Cerebellar nuclear complex (tissue), 1 donor: Measurements from ENCODE around the gene HTR3E.
"Not testable (repeated sequence)": the region's sequence is repeated elsewhere in the genome, so short reads cannot be mapped to it uniquely, and the experiment has no call there.

Source experiments
- DNase-seq, 2 experiments: peaks; one replicate each; lab custom pipeline; 2025; lab: John Stamatoyannopoulos, UW

HTR3E gene

GRCh38 chr3:184116017-184116416 is 19.2 kb downstream of the HTR3E start:
- DNase-seq: no peak

DNA sequence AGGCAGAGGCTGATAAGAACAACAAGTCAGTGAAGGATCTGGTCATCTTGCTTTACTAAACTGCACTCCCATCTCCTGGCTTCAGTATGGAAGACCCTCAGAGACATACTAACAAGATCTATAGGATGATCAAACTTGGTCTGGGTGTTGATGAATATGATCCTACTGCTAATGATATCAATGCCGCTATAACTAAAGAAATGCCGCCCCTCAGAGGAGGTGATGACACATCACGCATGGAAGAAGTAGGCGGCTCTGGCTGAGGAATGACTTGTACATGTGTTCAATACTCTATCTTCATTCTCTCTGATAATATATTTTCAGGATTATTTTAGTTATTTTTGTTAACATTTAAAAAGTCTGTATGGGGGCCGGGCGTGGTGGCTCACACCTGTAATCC is 20.8 kb downstream of the HTR3E start:
- no peak for DNase-seq

GRCh38 chr3:184121031-184121430 is 24.2 kb downstream of the HTR3E start:
- not testable (repeated sequence) for DNase-seq

GRCh38 chr3:184126006-184126405 is 29.1 kb downstream of the HTR3E start:
- DNase-seq: no peak

DNA sequence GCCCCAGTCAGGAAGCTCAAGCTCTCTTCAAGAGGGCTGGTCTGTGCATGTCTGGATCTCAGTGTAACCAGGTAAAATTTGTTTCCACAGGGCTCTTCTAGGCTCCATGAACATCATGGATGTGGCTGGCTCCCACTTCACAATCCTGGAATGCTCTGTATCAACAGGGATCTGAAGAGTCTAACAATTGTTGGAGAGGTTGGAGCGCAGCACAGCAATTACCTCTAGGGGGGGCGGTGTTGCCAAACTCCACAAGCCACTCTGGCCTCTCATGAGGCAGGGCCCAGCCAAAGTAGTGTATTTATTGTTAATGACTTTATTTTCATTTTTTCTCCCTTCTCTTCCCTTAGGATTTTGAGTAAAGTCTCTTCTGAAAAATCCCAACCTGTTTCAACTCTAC is 32.1 kb downstream of the HTR3E start:
- DNase-seq: no peak

DNA sequence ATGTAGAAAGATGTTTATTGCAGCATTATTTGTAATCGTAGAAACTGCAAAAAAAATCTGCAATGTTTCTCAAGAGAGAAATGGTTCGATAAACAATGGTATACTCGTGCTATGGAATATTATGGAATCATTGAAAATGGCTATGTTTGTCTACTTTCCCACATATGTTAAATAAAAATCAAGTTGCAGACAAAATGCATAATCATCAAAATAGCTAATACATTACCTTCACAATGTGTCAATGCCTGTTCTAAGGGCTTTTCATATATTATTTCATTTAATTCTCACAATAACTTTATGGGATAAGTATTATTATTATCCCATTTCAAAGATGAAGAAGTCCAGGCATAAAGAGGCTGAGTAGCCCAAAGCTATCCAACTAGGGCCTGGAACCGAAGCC is 36.1 kb downstream of the HTR3E start:
- no peak for DNase-seq

DNA sequence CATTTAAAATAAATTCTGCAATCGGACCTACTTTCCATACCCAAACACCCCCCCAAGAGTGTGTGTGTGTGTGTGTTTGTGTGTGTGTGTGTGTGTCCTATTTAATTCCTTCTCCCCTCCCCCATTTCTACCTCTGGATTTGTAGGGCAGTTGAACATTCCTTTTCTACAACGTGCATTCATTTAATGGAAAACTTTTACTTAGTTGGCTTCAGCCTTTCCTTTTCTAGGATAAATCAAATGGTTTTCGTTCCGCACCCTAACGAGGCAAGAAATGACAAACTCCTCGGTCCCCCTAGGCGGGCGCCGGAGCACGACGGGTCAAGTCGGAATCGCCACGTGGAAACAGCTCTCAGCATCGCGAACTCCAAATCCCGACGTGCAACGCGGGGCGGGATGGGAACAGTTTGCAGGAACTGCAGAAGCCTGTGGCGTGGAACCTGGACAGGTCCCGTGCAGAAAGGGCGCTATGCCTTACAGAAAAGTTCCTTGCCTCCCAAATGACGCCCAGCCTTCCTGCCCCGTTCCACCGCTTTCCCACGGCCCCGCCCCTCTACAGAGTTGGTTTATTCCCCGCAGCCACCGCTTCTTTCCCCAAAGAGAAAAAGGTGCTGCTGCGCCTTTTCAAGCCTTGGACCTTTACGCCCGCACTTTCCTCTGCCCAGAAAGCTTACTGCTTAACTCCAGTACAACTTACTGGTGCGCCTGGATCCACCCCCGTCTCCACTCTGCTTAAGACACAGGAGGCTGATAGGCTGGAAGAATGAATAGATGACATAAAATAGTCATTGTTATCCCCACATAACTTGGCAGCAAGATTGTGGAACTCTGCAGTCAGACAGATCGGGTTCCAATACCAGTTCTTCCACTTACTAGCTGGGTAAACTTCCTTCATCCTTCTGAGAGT is 37.2 kb downstream of the HTR3E start:
- peak; percentile 35 to 65 for DNase-seq

- no peak for DNase-seq
These were observed 37.9 kb downstream of the HTR3E start for GRCh38 chr3:184134746-184135148.

- DNase-seq: peak; percentile 11 to 86
These were observed 38.5 kb downstream of the HTR3E start, which contains the start of gene EIF2B5 for GRCh38 chr3:184135149-184135910. EIF2B5 (plus strand) TSS chr3:184135358; CDS start chr3:184135386, 28 bp downstream.

DNA sequence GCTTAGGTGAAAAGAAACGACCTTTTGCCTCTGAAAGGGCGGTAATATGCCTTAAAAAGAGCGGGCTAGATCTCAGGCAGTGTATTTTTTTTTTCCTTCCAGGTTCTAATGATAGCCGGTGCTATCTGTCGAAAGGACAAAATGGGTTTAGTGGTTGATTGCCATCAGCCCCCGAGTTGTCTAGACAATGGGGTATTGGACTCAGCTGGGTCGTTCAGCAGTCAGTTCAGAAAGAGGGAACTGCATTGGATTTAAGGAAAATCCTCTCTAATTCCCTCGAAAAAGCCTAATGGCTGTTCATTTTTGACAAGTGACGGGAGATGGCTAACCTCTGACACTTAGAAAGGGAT is 39.0 kb downstream of the HTR3E start:
- DNase-seq: no peak

DNA sequence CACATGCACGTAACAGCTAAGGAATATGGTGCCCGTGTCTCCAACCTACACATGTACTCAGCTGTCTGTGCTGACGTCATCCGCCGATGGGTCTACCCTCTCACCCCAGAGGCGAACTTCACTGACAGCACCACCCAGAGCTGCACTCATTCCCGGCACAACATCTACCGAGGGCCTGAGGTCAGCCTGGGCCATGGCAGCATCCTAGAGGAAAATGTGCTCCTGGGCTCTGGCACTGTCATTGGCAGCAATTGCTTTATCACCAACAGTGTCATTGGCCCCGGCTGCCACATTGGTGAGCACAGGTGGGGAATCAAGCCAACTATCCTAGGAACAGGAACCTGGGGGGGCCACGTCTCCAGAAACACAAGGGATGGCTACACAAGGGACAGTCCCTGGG is 43.6 kb downstream of the HTR3E start:
- DNase-seq: no peak

DNA sequence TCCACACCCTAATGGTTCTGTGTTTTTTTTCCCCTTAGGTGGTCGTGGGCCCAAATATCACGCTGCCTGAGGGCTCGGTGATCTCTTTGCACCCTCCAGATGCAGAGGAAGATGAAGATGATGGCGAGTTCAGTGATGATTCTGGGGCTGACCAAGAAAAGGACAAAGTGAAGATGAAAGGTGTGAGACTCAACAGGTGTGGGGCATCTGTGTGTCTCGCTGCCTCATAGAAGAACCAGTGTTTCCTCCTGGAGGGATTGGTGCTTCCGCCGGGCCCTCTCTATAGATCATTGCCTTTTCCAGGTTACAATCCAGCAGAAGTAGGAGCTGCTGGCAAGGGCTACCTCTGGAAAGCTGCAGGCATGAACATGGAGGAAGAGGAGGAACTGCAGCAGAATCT is 45.3 kb downstream of the HTR3E start:
- no peak for DNase-seq

DNA sequence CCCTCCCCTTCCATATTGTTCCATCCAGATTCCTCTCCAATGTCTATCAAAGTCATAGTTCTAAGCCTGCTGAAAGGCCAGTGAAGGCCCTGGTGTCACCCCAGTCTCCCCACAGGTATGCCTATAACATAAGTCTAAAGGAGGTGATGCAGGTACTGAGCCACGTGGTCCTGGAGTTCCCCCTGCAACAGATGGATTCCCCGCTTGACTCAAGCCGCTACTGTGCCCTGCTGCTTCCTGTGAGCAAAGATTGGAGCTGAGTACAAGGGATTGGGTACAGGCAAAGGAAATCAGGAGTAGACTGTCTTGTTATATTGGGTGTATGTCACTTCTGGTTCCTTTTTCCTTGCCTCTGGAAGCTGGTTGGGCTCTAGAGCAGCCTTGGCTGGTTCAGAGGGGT is 46.5 kb downstream of the HTR3E start:
- no peak for DNase-seq

DNA sequence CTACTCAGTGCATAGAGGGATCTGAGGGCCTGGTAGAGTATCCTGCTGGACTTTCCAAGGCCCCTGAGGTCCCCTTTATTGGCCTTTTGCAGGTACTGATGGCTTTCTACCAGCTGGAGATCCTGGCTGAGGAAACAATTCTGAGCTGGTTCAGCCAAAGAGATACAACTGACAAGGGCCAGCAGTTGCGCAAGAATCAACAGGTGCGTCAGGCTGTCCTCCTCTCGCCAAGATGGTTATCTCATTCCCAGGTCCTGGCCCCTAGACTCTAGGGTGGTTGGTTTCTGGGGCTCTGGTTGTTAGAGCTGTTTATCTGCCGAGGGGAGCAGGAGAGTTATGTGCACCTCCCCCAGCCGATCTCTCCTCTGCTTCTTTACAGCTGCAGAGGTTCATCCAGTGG is 47.6 kb downstream of the HTR3E start:
- DNase-seq: no peak

DNA sequence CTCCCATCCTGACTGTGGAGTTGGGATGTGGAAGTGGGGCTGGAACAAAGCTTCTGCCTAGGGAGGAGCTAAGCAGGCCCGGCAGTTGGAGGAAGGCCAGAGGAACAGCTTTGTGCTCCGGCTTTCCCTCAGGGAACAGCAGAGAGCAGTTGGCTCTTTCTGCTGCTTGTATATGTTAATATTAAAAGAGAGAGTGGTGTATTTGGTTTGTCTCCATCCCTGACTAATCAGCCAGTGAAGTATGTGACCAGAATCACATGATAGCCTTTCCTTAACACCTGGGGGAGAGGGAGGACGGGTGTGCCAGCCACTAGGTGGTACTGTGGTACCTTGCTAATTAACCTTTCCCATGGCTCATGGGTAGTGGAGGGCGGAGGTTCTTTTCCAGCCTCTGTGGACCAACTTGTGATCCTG is 48.3 kb downstream of the HTR3E start:
- peak in 1 of 2 experiments; percentile 36 for DNase-seq

GRCh38 chr3:184145751-184146270 is 48.9 kb downstream of the HTR3E start:
- DNase-seq: no peak

DNA sequence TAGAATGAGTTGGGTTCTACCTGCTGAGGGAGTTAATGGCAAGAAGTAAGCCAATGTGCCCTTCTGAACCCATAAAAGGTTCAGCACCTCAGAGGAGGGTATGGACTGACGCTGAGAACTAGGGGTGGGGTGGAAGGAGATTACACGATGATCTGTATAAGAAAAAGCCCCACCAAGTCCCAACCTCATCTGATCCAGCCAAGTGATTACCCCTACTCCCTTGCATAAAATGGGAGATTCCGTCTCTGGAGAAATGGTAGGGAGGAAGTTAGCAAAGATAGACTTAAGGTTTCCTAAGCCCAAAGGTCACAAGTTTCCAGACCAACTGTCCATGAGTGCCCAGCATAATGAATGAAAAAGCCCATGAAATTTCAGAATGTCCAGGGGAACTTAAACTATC is 51.2 kb downstream of the HTR3E start:
- no peak for DNase-seq

- no peak for DNase-seq
These were observed 52.3 kb downstream of the HTR3E start for GRCh38 chr3:184149123-184149522.

- DNase-seq: not testable (repeated sequence)
These were observed 52.9 kb downstream of the HTR3E start for GRCh38 chr3:184149770-184150169.

- no peak for DNase-seq
These were observed 58.2 kb downstream of the HTR3E start, which contains the start of gene DVL3 for GRCh38 chr3:184154885-184155643. DVL3 (plus strand) TSS chr3:184155377; CDS start chr3:184155636, 259 bp downstream.

DNA sequence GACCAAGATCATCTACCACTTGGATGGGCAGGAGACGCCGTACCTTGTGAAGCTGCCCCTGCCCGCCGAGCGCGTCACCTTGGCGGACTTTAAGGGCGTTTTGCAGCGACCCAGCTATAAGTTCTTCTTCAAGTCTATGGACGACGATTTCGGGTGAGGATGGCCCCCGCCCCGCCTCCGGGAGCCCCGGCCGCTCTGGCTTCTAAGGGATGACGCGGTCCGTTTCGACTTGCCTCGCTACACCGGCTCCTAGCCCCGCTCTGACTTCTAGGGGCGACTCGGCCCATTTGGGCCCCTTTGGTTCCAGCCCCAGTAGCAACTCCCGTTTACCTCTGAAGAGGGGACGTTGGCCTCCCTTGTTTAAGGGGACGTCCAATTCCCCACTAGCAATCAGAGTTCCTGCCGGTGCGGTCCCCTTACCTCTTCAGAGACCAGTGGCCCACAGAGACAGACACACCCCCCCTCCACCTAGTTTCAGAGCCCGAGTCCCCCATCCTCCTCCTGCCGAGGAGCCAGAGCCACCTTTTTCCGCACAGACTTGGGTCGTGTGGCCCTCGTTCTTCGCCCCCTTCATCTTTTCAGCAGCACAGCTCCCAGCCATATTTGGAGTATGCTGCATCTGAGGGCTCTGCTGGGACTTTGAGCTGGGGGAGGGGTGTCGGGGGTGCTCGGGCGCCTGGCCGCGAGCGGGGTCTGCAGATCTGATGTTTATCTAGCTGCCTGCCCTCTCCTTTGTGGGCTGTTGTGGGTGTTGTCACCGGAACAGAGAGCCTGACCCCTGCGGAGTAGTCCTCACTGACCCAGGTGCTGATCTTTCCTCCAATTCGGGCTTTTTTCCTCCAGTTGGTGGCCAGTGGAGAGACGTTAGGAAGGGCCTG is 59.0 kb downstream of the HTR3E start:
- no peak for DNase-seq
